ENCODE results near the gene TMEM187.

Gene TMEM187

DNA sequence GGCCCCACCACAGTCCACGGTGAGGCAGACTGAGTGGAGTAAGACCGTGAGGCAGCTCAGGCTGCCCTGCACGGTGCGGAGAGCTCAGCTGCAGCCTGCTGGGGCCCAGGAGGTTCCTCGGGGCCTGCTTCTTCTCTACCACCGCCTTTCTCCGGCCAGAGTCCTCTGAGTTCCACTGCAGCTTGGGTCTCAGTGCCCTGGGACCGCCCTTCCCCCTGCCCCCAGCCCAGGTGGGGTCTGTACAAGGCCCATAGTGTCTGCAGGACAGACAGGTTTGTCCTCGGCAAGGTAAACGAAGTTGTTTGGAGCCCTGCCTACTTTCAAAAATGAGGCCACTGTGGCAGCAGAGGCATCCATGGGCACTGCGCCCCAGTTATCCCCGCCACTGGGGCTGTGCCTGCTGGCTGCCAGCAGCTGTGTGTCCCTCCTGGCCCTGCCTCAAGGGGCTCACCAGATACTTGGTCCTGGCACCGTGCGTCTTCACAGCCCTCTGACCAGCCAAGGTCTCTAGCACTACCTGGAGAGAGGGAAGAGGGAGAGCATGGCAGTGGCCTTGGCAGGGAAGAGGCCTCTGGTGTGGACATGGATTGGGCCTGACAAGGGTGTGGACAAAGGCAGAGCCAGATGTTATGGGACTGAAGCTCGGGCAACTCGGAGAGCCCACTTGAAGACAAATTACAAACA lies 43.2 kb downstream of the TMEM187 start:
- Histone ChIP-seq H3K4me1 (ENCODE audit: insufficient read depth, low read length) (peaks cover 24% of the 10 kb centered on the region), H3K9ac (ENCODE audit: low read depth, low read length) (no peak overlapping the region), H3K79me2 (ENCODE audit: insufficient read depth, low read length) (peaks cover 40% of the 10 kb centered on the region), H3K27ac (ENCODE audit: low read length) (no peak overlapping the region), H2AFZ (ENCODE audit: low read depth, low read length) (no peak overlapping the region), H3K9me3 (ENCODE audit: insufficient read depth, low read length, severe bottlenecking) (no peaks in the 10 kb centered on the region), H3K4me2 (ENCODE audit: insufficient read depth, low read length) (no peak overlapping the region), H3K36me3 (ENCODE audit: insufficient read depth, low read length) (peaks cover 71% of the 10 kb centered on the region), H4K20me1 (ENCODE audit: insufficient read depth, low read length) (peaks cover 11% of the 10 kb centered on the region), H3K27me3 (ENCODE audit: insufficient read depth, low read length, poor library complexity) (no peaks in the 10 kb centered on the region), H3K4me3 (ENCODE audit: low read depth in 1 of 2, low read length in 2 of 2) (no peak overlapping the region)
- no peak for DNase-seq
- ATAC-seq (ENCODE audit: insufficient read depth, low read depth) = no peak
- TF ChIP-seq, protein P1, sequence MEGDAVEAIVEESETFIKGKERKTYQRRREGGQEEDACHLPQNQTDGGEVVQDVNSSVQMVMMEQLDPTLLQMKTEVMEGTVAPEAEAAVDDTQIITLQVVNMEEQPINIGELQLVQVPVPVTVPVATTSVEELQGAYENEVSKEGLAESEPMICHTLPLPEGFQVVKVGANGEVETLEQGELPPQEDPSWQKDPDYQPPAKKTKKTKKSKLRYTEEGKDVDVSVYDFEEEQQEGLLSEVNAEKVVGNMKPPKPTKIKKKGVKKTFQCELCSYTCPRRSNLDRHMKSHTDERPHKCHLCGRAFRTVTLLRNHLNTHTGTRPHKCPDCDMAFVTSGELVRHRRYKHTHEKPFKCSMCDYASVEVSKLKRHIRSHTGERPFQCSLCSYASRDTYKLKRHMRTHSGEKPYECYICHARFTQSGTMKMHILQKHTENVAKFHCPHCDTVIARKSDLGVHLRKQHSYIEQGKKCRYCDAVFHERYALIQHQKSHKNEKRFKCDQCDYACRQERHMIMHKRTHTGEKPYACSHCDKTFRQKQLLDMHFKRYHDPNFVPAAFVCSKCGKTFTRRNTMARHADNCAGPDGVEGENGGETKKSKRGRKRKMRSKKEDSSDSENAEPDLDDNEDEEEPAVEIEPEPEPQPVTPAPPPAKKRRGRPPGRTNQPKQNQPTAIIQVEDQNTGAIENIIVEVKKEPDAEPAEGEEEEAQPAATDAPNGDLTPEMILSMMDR (IDR thresholded peaks at IDR 0.05; ENCODE audit: borderline replicate concordance, extremely low read depth, low read length, poor library complexity, severe bottlenecking) = no peak
- TF ChIP-seq EZH2 (IDR thresholded peaks at IDR 0.05; ENCODE audit: borderline replicate concordance, low read depth, low read length, severe bottlenecking) = no peak

GRCh38 chrX:154016366-154017076 lies 44.0 kb downstream of the TMEM187 start:
- H3K4me2 ChIP-seq (ENCODE audit: insufficient read depth, low read length) = peak overlapping the region; percentile 33; the same call in 1 of the 2 replicates
- H3K9ac ChIP-seq (ENCODE audit: low read depth, low read length) = peak overlapping the region; percentile 21
- no peaks in the 10 kb centered on the region for H3K27me3 ChIP-seq (ENCODE audit: insufficient read depth, low read length, poor library complexity)
- no peak overlapping the region for H3K27ac ChIP-seq (ENCODE audit: low read length)
- no peak overlapping the region for H3K4me3 ChIP-seq (ENCODE audit: low read depth in 1 of 2, low read length in 2 of 2)
- no peak for DNase-seq
- H2AFZ ChIP-seq (ENCODE audit: low read depth, low read length) = no peak overlapping the region
- no peaks in the 10 kb centered on the region for H3K9me3 ChIP-seq (ENCODE audit: insufficient read depth, low read length, severe bottlenecking)
- TF ChIP-seq, protein P1 (IDR thresholded peaks at IDR 0.05; ENCODE audit: borderline replicate concordance, extremely low read depth, low read length, poor library complexity, severe bottlenecking) = no peak
- TF ChIP-seq EZH2 (IDR thresholded peaks at IDR 0.05; ENCODE audit: borderline replicate concordance, low read depth, low read length, severe bottlenecking) = no peak
- peaks cover 47% of the 10 kb centered on the region for H3K79me2 ChIP-seq (ENCODE audit: insufficient read depth, low read length)
- peaks cover 63% of the 10 kb centered on the region for H3K36me3 ChIP-seq (ENCODE audit: insufficient read depth, low read length)
- H4K20me1 ChIP-seq (ENCODE audit: insufficient read depth, low read length) = peaks cover 11% of the 10 kb centered on the region
- no peak for ATAC-seq (ENCODE audit: insufficient read depth, low read depth)
- peaks cover 31% of the 10 kb centered on the region for H3K4me1 ChIP-seq (ENCODE audit: insufficient read depth, low read length)

DNA sequence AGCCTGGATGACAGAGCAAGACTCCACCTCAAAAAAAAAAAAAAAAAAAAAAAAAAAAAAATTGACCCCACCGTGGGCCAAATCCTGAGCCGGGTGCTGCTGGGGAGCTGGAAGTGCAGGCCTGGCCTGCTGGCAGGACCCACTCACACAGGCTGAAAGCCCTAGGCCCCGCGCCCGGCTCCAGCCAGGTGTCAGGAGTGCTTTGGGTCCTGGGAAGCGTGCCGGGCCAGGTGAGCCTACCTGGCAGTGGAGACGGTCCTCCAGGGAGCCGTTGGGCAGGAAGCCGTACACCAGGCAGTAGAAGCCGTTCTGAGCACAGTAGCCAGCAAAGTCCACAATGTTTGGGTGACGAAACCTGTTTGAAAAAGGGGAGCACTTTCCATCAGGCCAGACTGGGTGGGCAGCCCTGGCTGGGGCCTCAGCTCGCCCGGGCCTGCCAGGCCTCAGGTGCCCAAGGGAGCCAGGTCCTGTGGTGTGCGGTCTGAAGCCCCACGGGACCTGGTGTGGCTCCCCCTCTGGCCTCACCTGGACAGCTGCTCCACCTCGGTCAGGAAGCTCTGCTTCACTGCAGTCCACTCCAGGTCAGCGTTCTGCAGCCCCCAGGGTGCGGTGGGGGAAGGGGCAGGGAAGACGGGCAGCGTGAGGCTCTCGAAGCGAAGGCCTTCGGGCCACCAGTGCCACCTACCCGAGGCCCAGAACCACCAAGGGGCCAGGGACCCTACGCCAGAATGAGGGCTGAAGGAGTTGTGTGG lies 45.4 kb downstream of the TMEM187 start:
- peaks cover 6% of the 10 kb centered on the region for H4K20me1 ChIP-seq (ENCODE audit: insufficient read depth, low read length)
- peak overlapping the region; percentile 92 for H3K4me2 ChIP-seq (ENCODE audit: insufficient read depth, low read length)
- peaks cover 47% of the 10 kb centered on the region for H3K79me2 ChIP-seq (ENCODE audit: insufficient read depth, low read length)
- H3K4me3 ChIP-seq (ENCODE audit: low read depth in 1 of 2, low read length in 2 of 2) = peak overlapping the region; percentile 71 to 86; a peak in 3 of 4 replicates
- H3K9ac ChIP-seq (ENCODE audit: low read depth, low read length) = peak overlapping the region; percentile 94
- TF ChIP-seq EZH2 (IDR thresholded peaks at IDR 0.05; ENCODE audit: borderline replicate concordance, low read depth, low read length, severe bottlenecking) = no peak
- TF ChIP-seq, protein P1 (IDR thresholded peaks at IDR 0.05; ENCODE audit: borderline replicate concordance, extremely low read depth, low read length, poor library complexity, severe bottlenecking) = no peak
- no peaks in the 10 kb centered on the region for H3K9me3 ChIP-seq (ENCODE audit: insufficient read depth, low read length, severe bottlenecking)
- H2AFZ ChIP-seq (ENCODE audit: low read depth, low read length) = no peak overlapping the region
- peak overlapping the region; percentile 90 for H3K27ac ChIP-seq (ENCODE audit: low read length)
- peaks cover 31% of the 10 kb centered on the region for H3K4me1 ChIP-seq (ENCODE audit: insufficient read depth, low read length)
- no peaks in the 10 kb centered on the region for H3K27me3 ChIP-seq (ENCODE audit: insufficient read depth, low read length, poor library complexity)
- H3K36me3 ChIP-seq (ENCODE audit: insufficient read depth, low read length) = peaks cover 49% of the 10 kb centered on the region
- DNase-seq (no peak), ATAC-seq (ENCODE audit: insufficient read depth, low read depth) (no peak)

Data from DND-41 (cell line).